ENCODE results near the gene TMEM123.
A peak's percentile ranks its signal among the peaks of the same experiment; 100 is the strongest.

The TMEM123 gene

GRCh38 chr11:102468616-102469195 is 16.1 kb upstream of the TMEM123 start:
- no peak overlapping the region for H3K4me2 ChIP-seq (ENCODE audit: low read length)
- H3K4me1 ChIP-seq (ENCODE audit: insufficient read depth, low read length, severe bottlenecking): peaks cover 98% of the 10 kb centered on the region
- no peaks in the 10 kb centered on the region for H3F3A ChIP-seq (ENCODE audit: insufficient read depth, low read length)
- H3K27ac ChIP-seq (ENCODE audit: low read depth, low read length, poor library complexity, severe bottlenecking): peak overlapping the region; percentile 99
- H2AFZ ChIP-seq (ENCODE audit: low read length): no peak overlapping the region
- no peaks in the 10 kb centered on the region for H4K20me1 ChIP-seq (ENCODE audit: insufficient read depth, low read length)
- no peaks in the 10 kb centered on the region for H3K79me2 ChIP-seq (ENCODE audit: insufficient read depth, low read length)
- H3K27me3 ChIP-seq (ENCODE audit: insufficient read depth, low read length): no peaks in the 10 kb centered on the region
- no peaks in the 10 kb centered on the region for H3K36me3 ChIP-seq (ENCODE audit: insufficient read depth, low read length)
- no peak for TF ChIP-seq CTCF (IDR thresholded peaks at IDR 0.05; ENCODE audit: low read length)
- no peak for TF ChIP-seq EZH2 (IDR thresholded peaks at IDR 0.05; ENCODE audit: borderline replicate concordance, low read length)
- no peak overlapping the region for H3K4me3 ChIP-seq (ENCODE audit: low read depth, low read length, poor library complexity, severe bottlenecking)
- H3K9me2 ChIP-seq (ENCODE audit: low read depth, low read length): no peaks in the 10 kb centered on the region
- H3K9ac ChIP-seq (ENCODE audit: low read length): no peak overlapping the region
- no peaks in the 10 kb centered on the region for H3K9me3 ChIP-seq (ENCODE audit: low read length)

GRCh38 chr11:102467853-102468580 is 15.5 kb upstream of the TMEM123 start:
- peaks cover 91% of the 10 kb centered on the region for H3K4me1 ChIP-seq (ENCODE audit: insufficient read depth, low read length, severe bottlenecking)
- no peaks in the 10 kb centered on the region for H3K9me3 ChIP-seq (ENCODE audit: low read length)
- H3K27ac ChIP-seq (ENCODE audit: low read depth, low read length, poor library complexity, severe bottlenecking): peak overlapping the region; percentile 99
- H3K9me2 ChIP-seq (ENCODE audit: low read depth, low read length): no peaks in the 10 kb centered on the region
- H4K20me1 ChIP-seq (ENCODE audit: insufficient read depth, low read length): no peaks in the 10 kb centered on the region
- H3F3A ChIP-seq (ENCODE audit: insufficient read depth, low read length): no peaks in the 10 kb centered on the region
- no peaks in the 10 kb centered on the region for H3K27me3 ChIP-seq (ENCODE audit: insufficient read depth, low read length)
- H3K4me2 ChIP-seq (ENCODE audit: low read length): peak overlapping the region; percentile 42
- 0 out of 2 replicates have a peak overlapping the region, but pooled peaks have one; percentile 16 for H3K9ac ChIP-seq (ENCODE audit: low read length)
- TF ChIP-seq EZH2 (IDR thresholded peaks at IDR 0.05; ENCODE audit: borderline replicate concordance, low read length) (no peak), CTCF (IDR thresholded peaks at IDR 0.05; ENCODE audit: low read length) (no peak)
- no peaks in the 10 kb centered on the region for H3K36me3 ChIP-seq (ENCODE audit: insufficient read depth, low read length)
- H3K4me3 ChIP-seq (ENCODE audit: low read depth, low read length, poor library complexity, severe bottlenecking): no peak overlapping the region
- H3K79me2 ChIP-seq (ENCODE audit: insufficient read depth, low read length): no peaks in the 10 kb centered on the region
- H2AFZ ChIP-seq (ENCODE audit: low read length): peak overlapping the region; percentile 84; the same call in 1 of the 2 replicates

GRCh38 chr11:102467080-102467708 is 14.6 kb upstream of the TMEM123 start:
- H3K4me2 ChIP-seq (ENCODE audit: low read length): peak overlapping the region; percentile 42; the same call in 1 of the 2 replicates
- H2AFZ ChIP-seq (ENCODE audit: low read length): peak overlapping the region; percentile 84; the same call in 1 of the 2 replicates

More at GRCh38 chr11:102467080-102467708, 14.6 kb upstream of the TMEM123 start:
- no peak for TF ChIP-seq EZH2 (IDR thresholded peaks at IDR 0.05; ENCODE audit: borderline replicate concordance, low read length)
- no peak for TF ChIP-seq CTCF (IDR thresholded peaks at IDR 0.05; ENCODE audit: low read length)
- Histone ChIP-seq H3K36me3 (ENCODE audit: insufficient read depth, low read length) (no peaks in the 10 kb centered on the region), H3K9me3 (ENCODE audit: low read length) (no peaks in the 10 kb centered on the region), H3K27ac (ENCODE audit: low read depth, low read length, poor library complexity, severe bottlenecking) (peak overlapping the region; percentile 99), H3K27me3 (ENCODE audit: insufficient read depth, low read length) (no peaks in the 10 kb centered on the region), H3F3A (ENCODE audit: insufficient read depth, low read length) (no peaks in the 10 kb centered on the region), H3K9me2 (ENCODE audit: low read depth, low read length) (no peaks in the 10 kb centered on the region), H3K4me3 (ENCODE audit: low read depth, low read length, poor library complexity, severe bottlenecking) (no peak overlapping the region), H3K9ac (ENCODE audit: low read length) (no peak overlapping the region), H4K20me1 (ENCODE audit: insufficient read depth, low read length) (no peaks in the 10 kb centered on the region), H3K79me2 (ENCODE audit: insufficient read depth, low read length) (no peaks in the 10 kb centered on the region), H3K4me1 (ENCODE audit: insufficient read depth, low read length, severe bottlenecking) (peaks cover 83% of the 10 kb centered on the region)

Data from OCI-LY1 (cell line).